ENCODE results near the gene MED9.

DNA sequence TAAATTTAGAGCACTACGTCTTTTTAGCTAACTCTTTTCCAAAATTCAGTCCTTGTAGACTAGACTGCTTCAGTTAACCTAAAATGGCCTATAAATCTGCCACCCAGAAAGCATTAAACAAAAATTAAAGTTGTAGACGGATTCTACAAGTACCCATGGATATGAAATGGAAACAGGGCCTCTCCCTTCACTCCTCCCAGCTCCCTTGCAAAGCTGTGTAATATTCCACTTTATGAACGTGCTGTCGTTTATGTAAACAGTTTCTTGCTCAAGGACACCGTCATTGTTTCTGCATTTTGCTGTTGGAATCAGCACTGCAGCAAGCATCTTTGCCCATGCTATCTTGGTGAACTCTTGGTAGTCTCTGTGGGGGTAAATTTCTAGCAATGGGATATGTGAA is 5.1 kb downstream of the MED9 start:
- no peak for TF ChIP-seq EZH2phosphoT487 (IDR thresholded peaks at IDR 0.05; ENCODE audit: borderline replicate concordance, low read length)
- TF ChIP-seq, protein P1, sequence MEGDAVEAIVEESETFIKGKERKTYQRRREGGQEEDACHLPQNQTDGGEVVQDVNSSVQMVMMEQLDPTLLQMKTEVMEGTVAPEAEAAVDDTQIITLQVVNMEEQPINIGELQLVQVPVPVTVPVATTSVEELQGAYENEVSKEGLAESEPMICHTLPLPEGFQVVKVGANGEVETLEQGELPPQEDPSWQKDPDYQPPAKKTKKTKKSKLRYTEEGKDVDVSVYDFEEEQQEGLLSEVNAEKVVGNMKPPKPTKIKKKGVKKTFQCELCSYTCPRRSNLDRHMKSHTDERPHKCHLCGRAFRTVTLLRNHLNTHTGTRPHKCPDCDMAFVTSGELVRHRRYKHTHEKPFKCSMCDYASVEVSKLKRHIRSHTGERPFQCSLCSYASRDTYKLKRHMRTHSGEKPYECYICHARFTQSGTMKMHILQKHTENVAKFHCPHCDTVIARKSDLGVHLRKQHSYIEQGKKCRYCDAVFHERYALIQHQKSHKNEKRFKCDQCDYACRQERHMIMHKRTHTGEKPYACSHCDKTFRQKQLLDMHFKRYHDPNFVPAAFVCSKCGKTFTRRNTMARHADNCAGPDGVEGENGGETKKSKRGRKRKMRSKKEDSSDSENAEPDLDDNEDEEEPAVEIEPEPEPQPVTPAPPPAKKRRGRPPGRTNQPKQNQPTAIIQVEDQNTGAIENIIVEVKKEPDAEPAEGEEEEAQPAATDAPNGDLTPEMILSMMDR (conservative IDR thresholded peaks at IDR 0.05; ENCODE audit: low read depth, low read length) = no peak
- TF ChIP-seq EZH2 (IDR thresholded peaks at IDR 0.05; ENCODE audit: low read length, unreplicated experiment) = no peak

All from PC-3 (cell line).